ENCODE measurements around the gene LST1. TPM values are rescaled to one million over a fixed set of nuclear protein-coding genes. Genes with fewer than 3 reads are reported as not detected.
A peak's percentile ranks its signal among the peaks of the same experiment; 100 is the strongest.

The LST1 gene
- total RNA-seq, 1 experiment from 2014 or later, result not detected

- DNase-seq (ENCODE audit: low spot score), result peak; percentile 66
- Histone ChIP-seq H3K4me3 (ENCODE audit: low read depth, low read length, poor library complexity, severe bottlenecking) (peak overlapping the region; percentile 87), H3K36me3 (ENCODE audit: insufficient read depth, low read length, poor library complexity, severe bottlenecking) (peaks cover 46% of the 10 kb centered on the region), H3K4me1 (ENCODE audit: insufficient read depth, low read length, poor library complexity, severe bottlenecking) (peaks cover 16% of the 10 kb centered on the region), H3K9me3 (ENCODE audit: low read depth, low read length, poor library complexity, severe bottlenecking) (no peaks in the 10 kb centered on the region), H3K27ac (ENCODE audit: low read depth, low read length, poor library complexity, severe bottlenecking) (peak overlapping the region; percentile 99), H3K27me3 (replicated peaks; ENCODE audit: insufficient read depth, low read depth, low read length, poor library complexity) (no peaks in the 10 kb centered on the region)
- ChIA-PET CTCF (interaction anchor here (0.6 to 2.3 kb wide), 2 partner anchors 58 to 644 kb away, joined by 5 to 6 read pairs; no protein-coding TSS in a partner anchor), POLR2A (ENCODE audit: low non-redundant PET) (interaction anchor here (0.6 to 0.8 kb wide), 5 partner anchors 44 to 569 kb away, joined by 3 to 16 read pairs (median 4); no protein-coding TSS in a partner anchor)
- intact Hi-C loops (cut with micrococcal nuclease; ENCODE audit: unreplicated experiment), result loop anchor here (5.0 to 10.0 kb wide), 5 partner anchors 44 to 354 kb away; partner anchors contain the start of genes APOM, BAG6, CLIC1 and EHMT2
- TSS peak; percentile 62 for BruUV-seq (replicated peaks)
- TF ChIP-seq EZH2 (IDR thresholded peaks at IDR 0.05; ENCODE audit: borderline replicate concordance, low read depth, low read length, poor library complexity, severe bottlenecking), result no peak
- TF ChIP-seq CTCF (conservative IDR thresholded peaks at IDR 0.05; ENCODE audit: low read depth, low read length), result no peak
Observed at GRCh38 chr6:31541059-31541657, 44.9 kb upstream of the LST1 start.

- Histone ChIP-seq H3K27me3 (replicated peaks; ENCODE audit: insufficient read depth, low read depth, low read length, poor library complexity) (no peaks in the 10 kb centered on the region), H3K36me3 (ENCODE audit: insufficient read depth, low read length, poor library complexity, severe bottlenecking) (peaks cover 39% of the 10 kb centered on the region), H3K4me3 (ENCODE audit: low read depth, low read length, poor library complexity, severe bottlenecking) (peak within 1 kb of the TSS; percentile 87), H3K9me3 (ENCODE audit: low read depth, low read length, poor library complexity, severe bottlenecking) (no peaks in the 10 kb centered on the region), H3K4me1 (ENCODE audit: insufficient read depth, low read length, poor library complexity, severe bottlenecking) (peaks cover 16% of the 10 kb centered on the region), H3K27ac (ENCODE audit: low read depth, low read length, poor library complexity, severe bottlenecking) (peak within 1 kb of the TSS; percentile 99)
- BruUV-seq (replicated peaks), result no TSS peak
- TF ChIP-seq CTCF (conservative IDR thresholded peaks at IDR 0.05; ENCODE audit: low read depth, low read length) (no peak), EZH2 (IDR thresholded peaks at IDR 0.05; ENCODE audit: borderline replicate concordance, low read depth, low read length, poor library complexity, severe bottlenecking) (no peak)
- intact Hi-C loops (cut with micrococcal nuclease; ENCODE audit: unreplicated experiment), result loop anchor here (5.0 to 10.0 kb wide), 5 partner anchors 45 to 353 kb away; partner anchors contain the start of genes APOM, BAG6, CLIC1 and EHMT2
- peak; percentile 99 for DNase-seq (ENCODE audit: low spot score)
- POLR2A ChIA-PET (ENCODE audit: low non-redundant PET), result interaction anchor here (0.6 to 0.8 kb wide), 5 partner anchors 45 to 813 kb away, joined by 3 to 4 read pairs (median 3); no protein-coding TSS in a partner anchor
- CTCF ChIA-PET, result interaction anchor here (0.6 to 2.3 kb wide), 2 partner anchors 57 to 644 kb away, joined by 5 to 6 read pairs; no protein-coding TSS in a partner anchor
Observed at GRCh38 chr6:31541658-31542521, 44.2 kb upstream of the LST1 start, which contains the start of gene DDX39B. TSS of gene DDX39B (minus strand) at chr6:31542003. CDS start at chr6:31540532, 1,471 bp downstream.

- no peak for DNase-seq (ENCODE audit: low spot score)
- no peak for TF ChIP-seq CTCF (conservative IDR thresholded peaks at IDR 0.05; ENCODE audit: low read depth, low read length)
- TF ChIP-seq EZH2 (IDR thresholded peaks at IDR 0.05; ENCODE audit: borderline replicate concordance, low read depth, low read length, poor library complexity, severe bottlenecking), result no peak
- CTCF ChIA-PET, result no interaction called here
- no peak overlapping the region for H3K27ac ChIP-seq (ENCODE audit: low read depth, low read length, poor library complexity, severe bottlenecking)
- H3K4me3 ChIP-seq (ENCODE audit: low read depth, low read length, poor library complexity, severe bottlenecking), result no peak overlapping the region
- H3K9me3 ChIP-seq (ENCODE audit: low read depth, low read length, poor library complexity, severe bottlenecking), result no peaks in the 10 kb centered on the region
- H3K27me3 ChIP-seq (replicated peaks; ENCODE audit: insufficient read depth, low read depth, low read length, poor library complexity), result no peaks in the 10 kb centered on the region
- peaks cover 21% of the 10 kb centered on the region for H3K36me3 ChIP-seq (ENCODE audit: insufficient read depth, low read length, poor library complexity, severe bottlenecking)
- no TSS peak for BruUV-seq (replicated peaks)
- POLR2A ChIA-PET (ENCODE audit: low non-redundant PET), result no interaction called here
- intact Hi-C loops (cut with micrococcal nuclease; ENCODE audit: unreplicated experiment), result loop anchor here (5.0 to 10.0 kb wide), 5 partner anchors 46 to 351 kb away; partner anchors contain the start of genes APOM, BAG6, CLIC1 and EHMT2
- H3K4me1 ChIP-seq (ENCODE audit: insufficient read depth, low read length, poor library complexity, severe bottlenecking), result peaks cover 26% of the 10 kb centered on the region
Observed at GRCh38 chr6:31543639-31544038, 42.4 kb upstream of the LST1 start.

Data from A673 (cell line).